Dermis microvascular lymphatic vessel endothelial cell (primary cell): ENCODE results near the gene ZG16. TPM values are rescaled to one million over a fixed set of nuclear protein-coding genes. Genes with fewer than 3 reads are reported as not detected.
"Not testable (repeated sequence)": the region's sequence is repeated elsewhere in the genome, so short reads cannot be mapped to it uniquely, and the experiment has no call there.

ENCODE experiments used
- DNase-seq, 2 donors: peaks; one replicate each; pipeline versions ENCODE4 v3.0.0 to v3.0.0-alpha.2; 2010; ENCODE audit warnings: low read depth in 2 of 2
- total RNA-seq: library from RNA; depleted of rRNA; stranded (reverse); fragments of >200 nt; gene quantifications from 2 replicates; pipeline ENCODE4 v1.2.1, GENCODE V29; 2014

ZG16 gene
- total RNA-seq, 1 donor from 2014 or later: not detected

GRCh38 chr16:29784901-29785500 lies 6.9 kb downstream of the ZG16 start:
- DNase-seq: peak; percentile 21 to 70

- not testable (repeated sequence) for DNase-seq
Observed at GRCh38 chr16:29787155-29787554, 9.1 kb downstream of the ZG16 start.

GRCh38 chr16:29789775-29790182 lies 11.7 kb downstream of the ZG16 start:
- DNase-seq: no peak

- DNase-seq: peak; percentile 96 to 99
Observed at GRCh38 chr16:29790183-29790948, 12.3 kb downstream of the ZG16 start, which contains the start of gene KIF22. TSS of gene KIF22 (plus strand) at chr16:29790751. CDS start at chr16:29790760, 9 bp downstream.

- no peak for DNase-seq
Observed at GRCh38 chr16:29790949-29791844, 13.1 kb downstream of the ZG16 start.

GRCh38 chr16:29791845-29792807 lies 14.1 kb downstream of the ZG16 start:
- no peak for DNase-seq

GRCh38 chr16:29793153-29793552 lies 15.1 kb downstream of the ZG16 start:
- not testable (repeated sequence) for DNase-seq

GRCh38 chr16:29794231-29794710 lies 16.2 kb downstream of the ZG16 start:
- no peak for DNase-seq

- no peak for DNase-seq
Observed at GRCh38 chr16:29802416-29802935, 24.4 kb downstream of the ZG16 start.

GRCh38 chr16:29804020-29804419 lies 26.0 kb downstream of the ZG16 start:
- no peak for DNase-seq

- DNase-seq: peak in 1 of 2 donors; percentile 26
Observed at GRCh38 chr16:29804455-29805231, 26.6 kb downstream of the ZG16 start.

- peak; percentile 92 to 98 for DNase-seq
Observed at GRCh38 chr16:29805232-29806098, 27.4 kb downstream of the ZG16 start.

- no peak for DNase-seq
Observed at GRCh38 chr16:29806099-29806579, 28.1 kb downstream of the ZG16 start, which contains the start of gene MAZ. TSS of gene MAZ (plus strand) at chr16:29806529. CDS start at chr16:29806702, 173 bp downstream.

GRCh38 chr16:29806641-29807425 lies 28.8 kb downstream of the ZG16 start:
- DNase-seq: peak in 1 of 2 donors; percentile 33

GRCh38 chr16:29807426-29808218 lies 29.6 kb downstream of the ZG16 start:
- DNase-seq: peak; percentile 84 to 93

GRCh38 chr16:29808219-29808900 lies 30.3 kb downstream of the ZG16 start:
- no peak for DNase-seq
